SK-N-SH (cell line): Measurements from ENCODE around the gene RADIL. TPM values are rescaled to one million over a fixed set of nuclear protein-coding genes. Genes with fewer than 3 reads are reported as not detected.

Experiments
- CTCF ChIA-PET: fragments of 300-600, 350-600 bp; formaldehyde crosslinking; extraction: SDS; loops from one replicate; lab custom pipeline; 2021; lab: Yijun Ruan, JAX
- POLR2A ChIA-PET: fragments of 350-600 bp; sonication (Branson Sonifier 250); formaldehyde crosslinking; extraction: SDS; loops from one replicate; lab custom pipeline; 2020; ENCODE audit warnings: antibody characterized with exemption, inconsistent platforms; lab: Yijun Ruan, JAX
- DNase-seq: peaks from one replicate; pipeline ENCODE4 v3.0.0; 2012
- H2AFZ ChIP-seq: fragments of 200-600 bp; sonication (generic); 2 replicates; pipeline ENCODE4 v1.8.1; 2016; ENCODE audit warnings: antibody characterized with exemption, mild to moderate bottlenecking, low read depth
- H3F3A ChIP-seq: fragments of 200-600 bp; sonication (generic); replicated peaks from 2 replicates; pipeline ENCODE3; 2016; ENCODE audit warnings: antibody characterized with exemption, mild to moderate bottlenecking; ENCODE audit not compliant: insufficient read depth
- H3K27ac ChIP-seq, 2 experiments: fragments of 200-500 bp in 1 of 2; fragments of 200-600 bp in 1 of 2; sonication (Bioruptor generic) in 1 of 2; sonication (generic), shearing (Covaris generic) in 1 of 2; 2 replicates each; pipeline versions ENCODE4 v1.5.1 to v1.6.1; 2014 to 2016; ENCODE audit warnings: low read depth in 2 of 2, inconsistent platforms in 1 of 2, low read length in 1 of 2, mild to moderate bottlenecking in 1 of 2, mixed read lengths in 1 of 2
- H3K27me3 ChIP-seq: fragments of 200-600 bp; sonication (generic), shearing (Covaris generic); 2 replicates; pipeline ENCODE4 v1.6.1; 2016; ENCODE audit warnings: mixed run types; ENCODE audit not compliant: insufficient read depth
- H3K36me3 ChIP-seq, 2 experiments: fragments of 200-500 bp in 1 of 2; fragments of 200-600 bp in 1 of 2; sonication (Bioruptor generic) in 1 of 2; sonication (generic) in 1 of 2; replicated peaks in 1 of 2; 2 replicates each; pipeline versions ENCODE3 to v1.5.1; 2014 to 2016; ENCODE audit warnings: low read length in 1 of 2, mild to moderate bottlenecking in 1 of 2; ENCODE audit not compliant: insufficient read depth in 2 of 2, control insufficient read depth in 1 of 2
- H3K4me1 ChIP-seq, 2 experiments: fragments of 200-500 bp in 1 of 2; fragments of 200-600 bp in 1 of 2; sonication (Bioruptor generic) in 1 of 2; sonication (generic), shearing (Covaris generic) in 1 of 2; 2 replicates each; pipeline versions ENCODE4 v1.5.1 to v1.6.1; 2014 to 2016; ENCODE audit warnings: low read depth in 1 of 2, low read length in 1 of 2, mixed run types in 1 of 2; ENCODE audit not compliant: insufficient read depth in 2 of 2, control insufficient read depth in 1 of 2
- H3K4me2 ChIP-seq: fragments of 200-600 bp; sonication (generic), shearing (Covaris generic); 2 replicates; pipeline ENCODE4 v1.6.1; 2017; ENCODE audit warnings: mixed run types
- H3K4me3 ChIP-seq, 2 experiments: fragments of 200-500 bp in 1 of 2; fragments of 200-600 bp in 1 of 2; sonication (Bioruptor generic) in 1 of 2; sonication (generic), shearing (Covaris generic) in 1 of 2; 2 replicates each; pipeline versions ENCODE4 v1.5.1 to v1.8.1; 2014 to 2016; ENCODE audit warnings: low read depth in 2 of 2, inconsistent platforms in 1 of 2, low read length in 1 of 2, mild to moderate bottlenecking in 1 of 2, mixed read lengths in 1 of 2, moderate library complexity in 1 of 2
- H3K79me2 ChIP-seq: fragments of 200-600 bp; sonication (generic); 2 replicates; pipeline ENCODE4 v1.8.1; 2017; ENCODE audit warnings: mild to moderate bottlenecking; ENCODE audit not compliant: insufficient read depth
- H3K9ac ChIP-seq: fragments of 200-600 bp; sonication (generic); 2 replicates; pipeline ENCODE4 v1.6.1; 2017; ENCODE audit warnings: mixed run types
- H3K9me2 ChIP-seq: fragments of 200-600 bp; sonication (generic); 2 replicates; pipeline ENCODE4 v1.6.1; 2017; ENCODE audit warnings: mixed run types
- H3K9me3 ChIP-seq: fragments of 200-600 bp; sonication (generic); 2 replicates; pipeline ENCODE4 v1.6.1; 2017; ENCODE audit warnings: mixed run types, mild to moderate bottlenecking, moderate library complexity
- H4K20me1 ChIP-seq: fragments of 200-600 bp; sonication (generic); 2 replicates; pipeline ENCODE4 v1.6.1; 2017; ENCODE audit warnings: mild to moderate bottlenecking, mixed run types; ENCODE audit not compliant: insufficient read depth
- CHD2 ChIP-seq: fragments of 150-350 bp; IDR thresholded peaks from 2 replicates; pipeline ENCODE4 v1.6.1; 2018; ENCODE audit warnings: low read length; ENCODE audit not compliant: partially characterized antibody
- ELF1 ChIP-seq: IDR thresholded peaks from 2 replicates; pipeline ENCODE4 v1.4.0; 2012
- EP300 ChIP-seq, 2 experiments: IDR thresholded peaks; 2 replicates each; pipeline versions ENCODE4 v1.4.0 to v1.6.1; 2012; ENCODE audit warnings: borderline replicate concordance in 1 of 2, low read depth in 1 of 2, low read length in 1 of 2
- EZH2phosphoT487 ChIP-seq: fragments of 200-600 bp; sonication (generic); IDR thresholded peaks from 2 replicates; pipeline ENCODE4 v1.6.1; 2017; ENCODE audit warnings: low read depth, mixed run types, mild to moderate bottlenecking, antibody characterized with exemption, moderate library complexity, borderline replicate concordance
- FOXJ3 ChIP-seq: sonication (generic); formaldehyde crosslinking; IDR thresholded peaks from 2 replicates; pipeline ENCODE4 v1.5.1; 2020; ENCODE audit warnings: mild to moderate bottlenecking, missing genetic modification reagents
- FOXM1 ChIP-seq: IDR thresholded peaks from 2 replicates; pipeline ENCODE4 v1.4.0; 2012; ENCODE audit warnings: low read depth, mild to moderate bottlenecking
- GATA2 ChIP-seq: sonication (generic); formaldehyde crosslinking; IDR thresholded peaks from 2 replicates; pipeline ENCODE4 v1.5.0; 2020; ENCODE audit warnings: mild to moderate bottlenecking, missing genetic modification reagents
- JUND ChIP-seq: IDR thresholded peaks from 2 replicates; pipeline ENCODE4 v1.4.0; 2012
- RAD21 ChIP-seq: IDR thresholded peaks from 2 replicates; pipeline ENCODE4 v1.6.1; 2012; ENCODE audit warnings: mild to moderate bottlenecking, low read length
- SIN3A ChIP-seq: IDR thresholded peaks from 2 replicates; pipeline ENCODE4 v1.6.1; 2012; ENCODE audit warnings: low read depth, mild to moderate bottlenecking, low read length, moderate library complexity, borderline replicate concordance
- SMC3 ChIP-seq: IDR thresholded peaks from 2 replicates; pipeline ENCODE4 v1.6.1; 2012; ENCODE audit warnings: low read depth, low read length, improper control_type of control experiment
- TCF12 ChIP-seq: IDR thresholded peaks from 2 replicates; pipeline ENCODE4 v1.4.0; 2012
- TEAD4 ChIP-seq: IDR thresholded peaks from 2 replicates; pipeline ENCODE4 v1.4.0; 2012; ENCODE audit warnings: mild to moderate bottlenecking, borderline replicate concordance; ENCODE audit not compliant: insufficient read depth
- YY1 ChIP-seq: IDR thresholded peaks from 2 replicates; pipeline ENCODE4 v1.4.0; 2012; ENCODE audit warnings: low read depth, mild to moderate bottlenecking
- WGBS: methylation state at CpG from one replicate; pipeline ENCODE4 v1.1.6; 2017; ENCODE audit warnings: low lambda C conversion rate; 5-methylcytosine and 5-hydroxymethylcytosine counted together
- polyA plus RNA-seq, 3 experiments: library from polyadenylated mRNA; depleted of rRNA; stranded (reverse); fragments of >200 nt; gene quantifications; 2 replicates each; pipeline ENCODE4 v1.2.3, GENCODE V29; 2012
- TF ChIP-seq, protein P1 (sequence below): fragments of 200-600 bp; sonication (generic); IDR thresholded peaks from 2 replicates; pipeline ENCODE4 v1.6.1; 2017; ENCODE audit warnings: antibody characterized with exemption, mild to moderate bottlenecking, moderate library complexity
- TF ChIP-seq, protein P2 (sequence below): IDR thresholded peaks from 2 replicates; pipeline ENCODE4; 2012
- TF ChIP-seq, protein P3 (sequence below): IDR thresholded peaks from 2 replicates; pipeline ENCODE4 v1.4.0; 2012; ENCODE audit warnings: low read depth
- TF ChIP-seq, protein P4 (sequence below): IDR thresholded peaks from 2 replicates; pipeline ENCODE4 v1.6.1; 2012; ENCODE audit warnings: mild to moderate bottlenecking, low read depth, low read length, moderate library complexity

RADIL gene
- polyA plus RNA-seq, 1 of the 3 experiments (the other 2 are of a cell fraction), result 4.3 TPM

DNA sequence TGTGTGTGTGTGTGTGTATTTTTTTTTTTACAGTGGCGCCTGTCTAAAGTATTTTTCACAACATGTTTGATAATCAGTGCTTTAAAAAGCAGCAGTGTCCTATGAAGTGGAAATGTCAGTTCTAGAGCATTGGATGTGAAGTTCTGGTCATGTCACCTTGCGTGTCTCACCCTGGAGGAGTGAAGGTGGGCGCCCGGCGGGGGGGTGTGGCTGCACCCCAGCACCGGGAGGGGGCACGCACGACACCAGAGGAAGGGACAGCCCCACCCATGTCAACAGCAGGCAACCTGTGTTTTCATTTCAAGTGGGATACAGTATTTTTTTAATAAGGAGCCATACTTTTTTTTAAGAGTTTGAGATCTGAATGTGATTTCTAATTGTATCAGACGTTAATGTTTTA lies 112.6 kb downstream of the RADIL start:
- Histone ChIP-seq H3K27ac (no peak overlapping the region), H2AFZ (no peak overlapping the region), H3K9me3 (no peaks in the 10 kb centered on the region), H3K9me2 (no peaks in the 10 kb centered on the region), H4K20me1 (no peaks in the 10 kb centered on the region), H3K79me2 (peaks cover 8% of the 10 kb centered on the region), H3K9ac (no peak overlapping the region), H3K4me3 (no peak overlapping the region), H3K27me3 (no peaks in the 10 kb centered on the region), H3K36me3 (peaks cover 0 to 14% of the 10 kb centered on the region in 2 experiments), H3K4me2 (no peak overlapping the region), H3F3A (peaks cover 3% of the 10 kb centered on the region), H3K4me1 (peaks cover 0 to 9% of the 10 kb centered on the region in 2 experiments; a peak in 1 of 4 replicates)
- TF ChIP-seq EP300 (IDR thresholded peaks at IDR 0.05; ENCODE audit: borderline replicate concordance in 1 of 2, low read depth in 1 of 2, low read length in 1 of 2) (no peak), TEAD4 (no peak), SIN3A (no peak), GATA2 (CRISPR knock-in tag) (no peak), YY1 (no peak), TCF12 (no peak), FOXM1 (no peak), FOXJ3 (CRISPR knock-in tag) (no peak), RAD21 (no peak), JUND (no peak), ELF1 (no peak), SMC3 (no peak), CHD2 (no peak), EZH2phosphoT487 (no peak)
- TF ChIP-seq, protein P1, sequence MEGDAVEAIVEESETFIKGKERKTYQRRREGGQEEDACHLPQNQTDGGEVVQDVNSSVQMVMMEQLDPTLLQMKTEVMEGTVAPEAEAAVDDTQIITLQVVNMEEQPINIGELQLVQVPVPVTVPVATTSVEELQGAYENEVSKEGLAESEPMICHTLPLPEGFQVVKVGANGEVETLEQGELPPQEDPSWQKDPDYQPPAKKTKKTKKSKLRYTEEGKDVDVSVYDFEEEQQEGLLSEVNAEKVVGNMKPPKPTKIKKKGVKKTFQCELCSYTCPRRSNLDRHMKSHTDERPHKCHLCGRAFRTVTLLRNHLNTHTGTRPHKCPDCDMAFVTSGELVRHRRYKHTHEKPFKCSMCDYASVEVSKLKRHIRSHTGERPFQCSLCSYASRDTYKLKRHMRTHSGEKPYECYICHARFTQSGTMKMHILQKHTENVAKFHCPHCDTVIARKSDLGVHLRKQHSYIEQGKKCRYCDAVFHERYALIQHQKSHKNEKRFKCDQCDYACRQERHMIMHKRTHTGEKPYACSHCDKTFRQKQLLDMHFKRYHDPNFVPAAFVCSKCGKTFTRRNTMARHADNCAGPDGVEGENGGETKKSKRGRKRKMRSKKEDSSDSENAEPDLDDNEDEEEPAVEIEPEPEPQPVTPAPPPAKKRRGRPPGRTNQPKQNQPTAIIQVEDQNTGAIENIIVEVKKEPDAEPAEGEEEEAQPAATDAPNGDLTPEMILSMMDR, result no peak
- TF ChIP-seq, protein P2, sequence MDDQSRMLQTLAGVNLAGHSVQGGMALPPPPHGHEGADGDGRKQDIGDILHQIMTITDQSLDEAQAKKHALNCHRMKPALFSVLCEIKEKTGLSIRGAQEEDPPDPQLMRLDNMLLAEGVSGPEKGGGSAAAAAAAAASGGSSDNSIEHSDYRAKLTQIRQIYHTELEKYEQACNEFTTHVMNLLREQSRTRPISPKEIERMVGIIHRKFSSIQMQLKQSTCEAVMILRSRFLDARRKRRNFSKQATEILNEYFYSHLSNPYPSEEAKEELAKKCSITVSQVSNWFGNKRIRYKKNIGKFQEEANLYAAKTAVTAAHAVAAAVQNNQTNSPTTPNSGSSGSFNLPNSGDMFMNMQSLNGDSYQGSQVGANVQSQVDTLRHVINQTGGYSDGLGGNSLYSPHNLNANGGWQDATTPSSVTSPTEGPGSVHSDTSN, result no peak
- TF ChIP-seq, protein P3, sequence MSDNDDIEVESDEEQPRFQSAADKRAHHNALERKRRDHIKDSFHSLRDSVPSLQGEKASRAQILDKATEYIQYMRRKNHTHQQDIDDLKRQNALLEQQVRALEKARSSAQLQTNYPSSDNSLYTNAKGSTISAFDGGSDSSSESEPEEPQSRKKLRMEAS, result no peak
- TF ChIP-seq, protein P4, sequence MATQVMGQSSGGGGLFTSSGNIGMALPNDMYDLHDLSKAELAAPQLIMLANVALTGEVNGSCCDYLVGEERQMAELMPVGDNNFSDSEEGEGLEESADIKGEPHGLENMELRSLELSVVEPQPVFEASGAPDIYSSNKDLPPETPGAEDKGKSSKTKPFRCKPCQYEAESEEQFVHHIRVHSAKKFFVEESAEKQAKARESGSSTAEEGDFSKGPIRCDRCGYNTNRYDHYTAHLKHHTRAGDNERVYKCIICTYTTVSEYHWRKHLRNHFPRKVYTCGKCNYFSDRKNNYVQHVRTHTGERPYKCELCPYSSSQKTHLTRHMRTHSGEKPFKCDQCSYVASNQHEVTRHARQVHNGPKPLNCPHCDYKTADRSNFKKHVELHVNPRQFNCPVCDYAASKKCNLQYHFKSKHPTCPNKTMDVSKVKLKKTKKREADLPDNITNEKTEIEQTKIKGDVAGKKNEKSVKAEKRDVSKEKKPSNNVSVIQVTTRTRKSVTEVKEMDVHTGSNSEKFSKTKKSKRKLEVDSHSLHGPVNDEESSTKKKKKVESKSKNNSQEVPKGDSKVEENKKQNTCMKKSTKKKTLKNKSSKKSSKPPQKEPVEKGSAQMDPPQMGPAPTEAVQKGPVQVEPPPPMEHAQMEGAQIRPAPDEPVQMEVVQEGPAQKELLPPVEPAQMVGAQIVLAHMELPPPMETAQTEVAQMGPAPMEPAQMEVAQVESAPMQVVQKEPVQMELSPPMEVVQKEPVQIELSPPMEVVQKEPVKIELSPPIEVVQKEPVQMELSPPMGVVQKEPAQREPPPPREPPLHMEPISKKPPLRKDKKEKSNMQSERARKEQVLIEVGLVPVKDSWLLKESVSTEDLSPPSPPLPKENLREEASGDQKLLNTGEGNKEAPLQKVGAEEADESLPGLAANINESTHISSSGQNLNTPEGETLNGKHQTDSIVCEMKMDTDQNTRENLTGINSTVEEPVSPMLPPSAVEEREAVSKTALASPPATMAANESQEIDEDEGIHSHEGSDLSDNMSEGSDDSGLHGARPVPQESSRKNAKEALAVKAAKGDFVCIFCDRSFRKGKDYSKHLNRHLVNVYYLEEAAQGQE, result no peak
- ChIA-PET CTCF (interaction anchor here (1.0 to 1.1 kb wide), 2 partner anchors 17 to 27 kb away, joined by 3 read pairs; no protein-coding TSS in a partner anchor), POLR2A (no interaction called here)
- DNase-seq, result no peak
- 95% methylated on average over 9 of the region's 9 CpGs for WGBS
